Gastroesophageal sphincter (tissue), 4 donors: ENCODE results near the gene ZNF146. TPM values are rescaled to one million over a fixed set of nuclear protein-coding genes. Genes with fewer than 3 reads are reported as not detected.
A peak's percentile ranks its signal among the peaks of the same experiment; 100 is the strongest.
"Not testable (repeated sequence)": the region's sequence is repeated elsewhere in the genome, so short reads cannot be mapped to it uniquely, and the experiment has no call there.

ENCODE experiments used
- ATAC-seq: fragments of 150-250 bp; one replicate; pipeline ENCODE4 v1.9.1; 2016; ENCODE audit warnings: mild to moderate bottlenecking, moderate library complexity
- H3K27ac ChIP-seq, 4 donors: fragments of 200-600 bp; sonication (generic) in 3 of 4; 1 replicate in 3 of 4; 2 replicates in 1 of 4; pipeline ENCODE4 v1.5.1; 2016 to 2019
- H3K27me3 ChIP-seq: fragments of 200-600 bp; sonication (generic); one replicate; pipeline ENCODE4 v1.5.1; 2019
- H3K36me3 ChIP-seq, 2 donors: fragments of 200-600 bp; sonication (generic); one replicate each; pipeline ENCODE4 v1.5.1; 2019; ENCODE audit warnings: control low read depth in 1 of 2
- H3K4me1 ChIP-seq, 3 donors: fragments of 200-600 bp; sonication (generic); 1 replicate in 2 of 3; 2 replicates in 1 of 3; pipeline ENCODE4 v1.5.1; 2016 to 2019; ENCODE audit warnings: control low read depth in 2 of 3
- H3K4me3 ChIP-seq, 2 donors: fragments of 200-600 bp; sonication (generic); one replicate each; pipeline ENCODE4 v1.5.1; 2019; ENCODE audit warnings: mild to moderate bottlenecking in 1 of 2, moderate library complexity in 1 of 2
- H3K9me3 ChIP-seq, 3 donors: fragments of 200-600 bp; sonication (generic); one replicate each; pipeline ENCODE4 v1.5.1; 2017 to 2019; ENCODE audit warnings: control low read depth in 2 of 3
- EP300 ChIP-seq: sonication (generic); formaldehyde crosslinking; IDR thresholded peaks from one replicate; pipeline ENCODE4 v1.6.1; 2017; ENCODE audit warnings: antibody characterized with exemption, mild to moderate bottlenecking
- POLR2A ChIP-seq, 2 donors: fragments of 450-650 bp; IDR thresholded peaks; one replicate each; pipeline ENCODE4 v1.6.1; 2017; ENCODE audit warnings: antibody characterized with exemption in 2 of 2, mild to moderate bottlenecking in 2 of 2, moderate library complexity in 1 of 2
- POLR2AphosphoS5 ChIP-seq: sonication (generic); formaldehyde crosslinking; IDR thresholded peaks from one replicate; pipeline ENCODE4 v1.6.1; 2017; ENCODE audit warnings: antibody characterized with exemption
- WGBS, 2 donors: methylation state at CpG; one replicate each; pipeline ENCODE4 v1.1.5; 2018; ENCODE audit warnings: low coverage in 1 of 2; 5-methylcytosine and 5-hydroxymethylcytosine counted together
- small RNA-seq, 4 donors: library from RNA; depleted of rRNA; stranded (forward); fragments of <200 nt; gene quantifications; one replicate each; pipeline ENCODE3, GENCODE V24; 2016
- total RNA-seq, 4 donors: library from RNA; depleted of rRNA; stranded (reverse); fragments of >200 nt; gene quantifications; one replicate each; pipeline ENCODE4 v1.1.0, GENCODE V29; 2016
- TF ChIP-seq, protein P1 (sequence below), 4 experiments: fragments of 200-600 bp in 2 of 4; fragments of 450-650 bp in 2 of 4; sonication (generic) in 1 of 4; IDR thresholded peaks; one replicate each; pipeline ENCODE4 v1.5.1; 2017 to 2019; ENCODE audit warnings: antibody characterized with exemption in 4 of 4, mild to moderate bottlenecking in 2 of 4, moderate library complexity in 2 of 4

The ZNF146 gene
- total RNA-seq, 4 donors from 2014 or later, result 57.9 to 98.2 (median 75.2) TPM

GRCh38 chr19:36265856-36266374 is 51.0 kb downstream of the ZNF146 start:
- TF ChIP-seq EP300 (no peak), POLR2AphosphoS5 (no peak), POLR2A (IDR thresholded peaks at IDR 0.05) (no peak)
- TF ChIP-seq, protein P1, sequence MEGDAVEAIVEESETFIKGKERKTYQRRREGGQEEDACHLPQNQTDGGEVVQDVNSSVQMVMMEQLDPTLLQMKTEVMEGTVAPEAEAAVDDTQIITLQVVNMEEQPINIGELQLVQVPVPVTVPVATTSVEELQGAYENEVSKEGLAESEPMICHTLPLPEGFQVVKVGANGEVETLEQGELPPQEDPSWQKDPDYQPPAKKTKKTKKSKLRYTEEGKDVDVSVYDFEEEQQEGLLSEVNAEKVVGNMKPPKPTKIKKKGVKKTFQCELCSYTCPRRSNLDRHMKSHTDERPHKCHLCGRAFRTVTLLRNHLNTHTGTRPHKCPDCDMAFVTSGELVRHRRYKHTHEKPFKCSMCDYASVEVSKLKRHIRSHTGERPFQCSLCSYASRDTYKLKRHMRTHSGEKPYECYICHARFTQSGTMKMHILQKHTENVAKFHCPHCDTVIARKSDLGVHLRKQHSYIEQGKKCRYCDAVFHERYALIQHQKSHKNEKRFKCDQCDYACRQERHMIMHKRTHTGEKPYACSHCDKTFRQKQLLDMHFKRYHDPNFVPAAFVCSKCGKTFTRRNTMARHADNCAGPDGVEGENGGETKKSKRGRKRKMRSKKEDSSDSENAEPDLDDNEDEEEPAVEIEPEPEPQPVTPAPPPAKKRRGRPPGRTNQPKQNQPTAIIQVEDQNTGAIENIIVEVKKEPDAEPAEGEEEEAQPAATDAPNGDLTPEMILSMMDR (IDR thresholded peaks at IDR 0.05), result no peak
- no peaks in the 10 kb centered on the region for H3K4me1 ChIP-seq
- peaks cover 0 to 26% (median 0%) of the 10 kb centered on the region in 3 donors for H3K9me3 ChIP-seq
- H3K27me3 ChIP-seq, result no peaks in the 10 kb centered on the region
- peak overlapping the region in 1 of 2 donors; percentile 44 for H3K4me3 ChIP-seq
- 92 to 99% methylated on average over 5 to 15 of the region's 35 CpGs for WGBS, 2 donors
- ATAC-seq, result no peak
- H3K36me3 ChIP-seq, result peaks cover 0 to 11% of the 10 kb centered on the region in 2 donors
- no peak overlapping the region for H3K27ac ChIP-seq

- ATAC-seq, result no peak
- H3K27ac ChIP-seq, result no peak overlapping the region
Measured at GRCh38 chr19:36266375-36266961, 51.6 kb downstream of the ZNF146 start.

GRCh38 chr19:36267061-36267845 is 52.3 kb downstream of the ZNF146 start:
- no peak for ATAC-seq
- TF ChIP-seq, protein P1 (IDR thresholded peaks at IDR 0.05), result no peak
- TF ChIP-seq EP300 (no peak), POLR2AphosphoS5 (no peak), POLR2A (IDR thresholded peaks at IDR 0.05) (no peak)

More at GRCh38 chr19:36266375-36266961, 51.6 kb downstream of the ZNF146 start:
- Histone ChIP-seq H3K27me3 (no peaks in the 10 kb centered on the region), H3K4me3 (peak overlapping the region in 1 of 2 donors; percentile 44), H3K36me3 (peaks cover 0 to 11% of the 10 kb centered on the region in 2 donors), H3K9me3 (peaks cover 0 to 26% (median 0%) of the 10 kb centered on the region in 3 donors), H3K4me1 (no peaks in the 10 kb centered on the region)
- 80% methylated on average over 1 of the region's 50 CpGs; no CpG with 5 or more reads in 1 of the 2 donors for WGBS, 2 donors
- TF ChIP-seq EP300, result no peak
- no peak for TF ChIP-seq POLR2AphosphoS5
- TF ChIP-seq POLR2A (IDR thresholded peaks at IDR 0.05), result no peak
- TF ChIP-seq, protein P1 (IDR thresholded peaks at IDR 0.05), result no peak

DNA sequence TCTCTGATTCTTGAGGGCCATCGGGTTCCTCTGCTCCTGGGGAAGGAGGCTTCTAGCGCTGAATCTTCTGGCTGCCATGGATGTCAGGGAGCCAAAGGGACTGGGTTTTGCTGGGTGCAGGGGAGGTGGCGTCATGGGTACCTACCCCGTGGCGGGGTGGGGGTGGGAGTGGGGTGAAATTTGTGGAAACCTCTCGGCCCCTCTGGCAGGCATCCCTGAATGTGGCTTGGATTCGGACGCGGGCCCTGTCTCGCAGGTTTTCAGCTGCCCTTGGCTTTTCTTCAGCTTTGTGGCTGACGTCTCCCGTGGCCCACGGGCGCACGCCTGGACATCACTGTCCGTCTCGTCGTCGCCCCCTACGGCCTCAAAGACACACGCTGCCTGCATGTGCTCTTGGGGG is 53.2 kb downstream of the ZNF146 start:
- H3K9me3 ChIP-seq, result peaks cover 0 to 26% (median 0%) of the 10 kb centered on the region in 3 donors
- not testable (repeated sequence) for H3K27ac ChIP-seq, H3K27me3 ChIP-seq, ATAC-seq, H3K4me1 ChIP-seq, H3K4me3 ChIP-seq
- WGBS, 2 donors, result 100% methylated on average over 2 of the region's 21 CpGs; no CpG with 5 or more reads in 1 of the 2 donors
- H3K36me3 ChIP-seq, result peaks cover 0 to 11% of the 10 kb centered on the region in 2 donors

More at GRCh38 chr19:36267061-36267845, 52.3 kb downstream of the ZNF146 start:
- WGBS, 2 donors, result 93 to 97% methylated on average over 15 to 17 of the region's 36 CpGs
- peaks cover 0 to 11% of the 10 kb centered on the region in 2 donors for H3K36me3 ChIP-seq
- H3K4me3 ChIP-seq, result peak overlapping the region in 1 of 2 donors; percentile 44
- H3K4me1 ChIP-seq, result no peaks in the 10 kb centered on the region
- H3K9me3 ChIP-seq, result peaks cover 0 to 26% (median 0%) of the 10 kb centered on the region in 3 donors
- no peak overlapping the region for H3K27ac ChIP-seq
- H3K27me3 ChIP-seq, result no peaks in the 10 kb centered on the region

GRCh38 chr19:36268591-36268990 is 53.7 kb downstream of the ZNF146 start:
- not testable (repeated sequence) for H3K4me1 ChIP-seq, H3K4me3 ChIP-seq, ATAC-seq, H3K27ac ChIP-seq, H3K27me3 ChIP-seq
- Histone ChIP-seq H3K36me3 (peaks cover 0 to 11% of the 10 kb centered on the region in 2 donors), H3K9me3 (peaks cover 0 to 26% (median 0%) of the 10 kb centered on the region in 3 donors)
- WGBS, 2 donors, result 89 to 95% methylated on average over 12 to 19 of the region's 30 CpGs

GRCh38 chr19:36269295-36269694 is 54.4 kb downstream of the ZNF146 start:
- not testable (repeated sequence) for H3K27ac ChIP-seq, H3K27me3 ChIP-seq, H3K4me3 ChIP-seq, H3K4me1 ChIP-seq, ATAC-seq
- peaks cover 0 to 11% of the 10 kb centered on the region in 2 donors for H3K36me3 ChIP-seq
- WGBS, 2 donors, result no CpG with 5 or more reads among the region's 29 CpGs
- peaks cover 0 to 26% (median 0%) of the 10 kb centered on the region in 3 donors for H3K9me3 ChIP-seq

Small RNAs within 50 kb of the gene (small RNA-seq; reads per million reads assigned to genes)
- gene RF00019, result 0 reads per million in 4 donors

Other genes with a start within 250 kb of the ZNF146 start
- 10 to 100 TPM; 44.0 to 52.7 (median 49.8) TPM for gene SDHAF1, start 219.9 kb upstream of the ZNF146 start, total RNA-seq
- under 1 TPM in 3 of 4 donors, not detected in 1; 0.39 to 0.62 (median 0.47) TPM for gene SYNE4, start 206.3 kb upstream of the ZNF146 start, total RNA-seq
- gene ALKBH6, start 200.9 kb upstream of the ZNF146 start, total RNA-seq, result 10 to 100 TPM; 10.7 to 38.3 (median 25.3) TPM
- 10 to 100 TPM; 26.8 to 66.2 (median 31.1) TPM for gene CLIP3, start 182.2 kb upstream of the ZNF146 start, total RNA-seq
- gene THAP8, start 160.8 kb upstream of the ZNF146 start, total RNA-seq, result 10 to 100 TPM in 2 of 4 donors, 1 to 10 TPM in 2; 5.3 to 16.8 (median 9.4) TPM
- gene WDR62, start 160.2 kb upstream of the ZNF146 start, total RNA-seq, result under 1 TPM; 0.17 to 0.62 (median 0.29) TPM
- not detected for gene OVOL3, start 104.0 kb upstream of the ZNF146 start, total RNA-seq
- gene POLR2I, start 100.2 kb upstream of the ZNF146 start, total RNA-seq, result 10 to 100 TPM; 49.3 to 60.2 (median 54.1) TPM
- 100 to 1,000 TPM; 116 to 248 (median 180) TPM for gene TBCB, start 99.6 kb upstream of the ZNF146 start, total RNA-seq
- 100 to 1,000 TPM; 151 to 237 (median 210) TPM for gene CAPNS1, start 75.0 kb upstream of the ZNF146 start, total RNA-seq
- 10 to 100 TPM; 50.4 to 66.6 (median 61.7) TPM for gene COX7A1, start 62.7 kb upstream of the ZNF146 start, total RNA-seq
- 1 to 10 TPM; 4.4 to 6.3 (median 5.8) TPM for gene ZNF565, start 441 bp upstream of the ZNF146 start, total RNA-seq
- gene ZFP14, start 164.1 kb downstream of the ZNF146 start, total RNA-seq, result 10 to 100 TPM in 1 of 4 donors, 1 to 10 TPM in 3; 3.6 to 10.6 (median 4.1) TPM
- gene ZFP82, start 203.5 kb downstream of the ZNF146 start, total RNA-seq, result 1 to 10 TPM; 5.9 to 8.0 (median 7.2) TPM